GM18502 (cell line): Measurements from ENCODE around the gene CYLD.

Source experiments
- ATAC-seq: cut with Tn5 transposase; IDR thresholded peaks from one replicate; pipeline ENCODE4 v1.9.1; 2021; ENCODE audit warnings: mild to moderate bottlenecking; ENCODE audit not compliant: unreplicated experiment, poor library complexity

The CYLD gene

DNA sequence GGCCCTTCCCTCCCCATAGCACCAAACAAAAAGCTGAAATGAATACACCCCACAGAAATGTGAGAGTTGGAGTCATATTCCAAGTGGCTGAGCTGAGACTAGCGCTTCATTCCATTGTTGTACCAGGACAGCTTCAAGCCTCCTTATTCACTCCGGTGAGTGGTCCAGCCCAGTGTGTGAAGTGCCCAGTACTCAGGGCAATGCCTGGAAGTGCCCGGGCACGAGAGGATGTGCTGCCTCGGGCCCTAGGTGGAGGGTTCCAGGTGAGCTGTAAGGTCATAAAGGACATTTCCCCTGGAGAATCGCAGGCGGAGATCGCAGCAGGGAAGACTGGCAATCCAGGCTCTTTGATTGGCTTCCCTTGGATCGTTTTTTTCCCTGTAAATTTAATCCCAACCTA is 5.4 kb upstream of the CYLD start:
- ATAC-seq, result no peak

DNA sequence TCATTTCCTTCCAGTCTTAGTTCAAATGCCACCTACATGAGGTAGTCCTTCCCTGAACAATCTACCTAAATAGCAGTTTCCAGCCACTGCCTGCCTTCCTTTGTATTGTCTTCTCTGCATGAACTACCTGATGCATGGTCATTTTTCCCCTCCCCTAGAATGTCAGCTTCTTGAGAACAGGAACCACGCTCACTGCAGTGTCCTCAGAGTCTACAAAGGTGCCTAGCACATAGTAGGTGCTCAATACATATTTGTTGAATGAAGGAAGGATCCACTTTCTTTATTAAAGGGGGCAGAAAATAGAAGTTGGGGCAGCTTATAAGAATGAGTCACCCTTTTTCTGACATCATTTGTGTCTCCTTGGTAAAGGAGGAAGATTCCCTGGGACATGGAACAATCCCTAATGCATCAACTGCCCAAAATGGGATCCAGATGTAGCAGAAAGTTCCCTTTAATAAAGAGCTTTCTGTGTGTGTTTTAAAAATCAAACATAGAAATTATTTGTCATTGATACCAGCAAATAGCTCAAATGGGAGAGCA is 4.4 kb upstream of the CYLD start:
- no peak for ATAC-seq

DNA sequence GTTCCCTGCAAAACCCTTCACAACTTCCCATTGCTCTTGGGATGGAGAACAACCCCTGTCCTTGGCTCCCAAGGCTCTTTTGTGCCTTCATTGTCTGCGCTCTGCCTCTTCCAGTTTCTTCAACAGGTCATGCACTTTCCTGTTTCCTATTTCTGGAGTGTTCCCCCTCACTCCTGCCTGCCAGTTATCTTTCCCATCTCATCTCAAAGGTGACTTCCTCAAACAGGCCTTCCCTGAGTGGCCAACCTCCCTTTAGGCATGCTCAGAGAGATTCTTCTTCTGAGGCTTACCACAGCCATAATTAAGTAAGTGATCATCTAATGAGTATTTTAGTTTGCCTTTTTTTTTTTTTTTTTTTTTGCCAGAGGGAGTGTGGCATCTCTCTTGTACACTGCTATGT is 2.9 kb upstream of the CYLD start:
- ATAC-seq, result no peak

DNA sequence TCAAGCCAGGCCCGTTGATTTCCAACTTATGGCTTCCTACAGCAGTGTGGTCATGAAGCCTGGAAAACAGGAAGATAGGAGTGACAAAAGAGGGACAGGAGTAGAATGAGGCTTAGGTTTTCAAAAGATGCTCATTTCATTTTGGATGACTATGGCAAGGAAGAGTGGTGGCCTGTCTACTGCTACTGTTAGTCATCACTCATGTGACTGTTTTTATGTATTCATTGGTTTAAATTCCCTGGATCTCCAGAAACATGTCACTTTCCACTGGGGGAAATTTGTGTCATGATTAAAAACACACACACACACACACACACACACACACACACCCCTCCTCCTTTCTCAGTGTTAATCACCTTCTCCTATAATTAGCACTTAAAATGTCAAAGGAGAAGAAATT is 1.1 kb upstream of the CYLD start:
- ATAC-seq, result no peak

DNA sequence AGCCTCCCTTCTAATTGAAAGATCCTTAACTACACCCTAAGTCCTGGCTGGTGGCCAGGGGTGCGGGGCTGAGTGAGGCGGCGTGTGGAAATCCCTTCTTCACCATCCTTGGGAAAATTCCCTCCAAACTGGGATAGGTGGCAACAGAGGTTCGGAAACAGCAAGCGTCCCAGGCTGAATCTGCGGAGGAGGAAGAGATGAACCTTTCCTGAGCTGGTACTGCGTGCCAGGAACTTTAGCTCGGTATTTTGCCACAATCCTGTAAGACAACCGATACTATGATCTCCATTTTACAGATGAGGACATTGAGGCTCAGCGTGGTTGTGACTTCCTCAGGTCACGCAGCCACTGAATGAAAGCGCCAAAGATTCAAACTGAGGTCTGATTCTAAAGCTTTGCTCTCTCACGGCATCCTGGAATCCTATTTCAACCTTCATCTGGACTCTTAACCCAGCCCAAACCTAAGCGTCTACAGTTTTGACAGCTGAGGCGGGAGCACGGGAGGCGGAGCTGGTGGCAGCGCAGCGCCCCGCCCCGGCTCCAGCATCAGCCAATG is 583 bp upstream of the CYLD start:
- ATAC-seq, result no peak

DNA sequence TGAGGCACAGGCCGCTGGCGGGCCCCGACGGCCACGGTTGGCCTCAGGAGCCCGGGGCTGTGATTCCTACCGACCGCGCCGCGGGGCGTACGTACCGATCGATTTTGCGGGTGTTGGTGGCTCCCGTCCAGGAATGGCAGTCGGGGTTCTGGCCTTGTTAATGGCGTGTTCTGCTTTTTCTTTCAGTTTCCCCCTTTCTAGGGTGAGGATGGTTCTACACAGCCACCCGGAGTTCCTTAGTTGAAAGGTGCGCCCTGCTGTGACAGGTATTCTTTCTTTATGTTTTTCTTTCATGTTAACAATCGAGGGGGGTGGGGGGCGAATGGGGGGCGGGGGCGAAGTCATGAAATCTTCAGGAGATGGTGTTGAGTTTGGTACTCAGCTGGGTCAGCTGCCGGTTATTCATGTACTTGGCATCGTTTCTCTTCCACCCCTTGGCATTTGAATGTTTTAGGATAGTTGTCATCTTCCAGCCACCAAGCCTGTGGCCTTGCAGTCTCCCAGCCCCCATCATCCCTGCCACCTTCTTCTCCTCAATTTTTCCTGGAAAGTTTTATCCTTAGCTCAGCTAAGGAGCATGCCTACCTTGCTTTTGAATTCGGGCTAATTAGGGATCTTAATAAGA is 802 bp downstream of the CYLD start:
- ATAC-seq, result no peak

DNA sequence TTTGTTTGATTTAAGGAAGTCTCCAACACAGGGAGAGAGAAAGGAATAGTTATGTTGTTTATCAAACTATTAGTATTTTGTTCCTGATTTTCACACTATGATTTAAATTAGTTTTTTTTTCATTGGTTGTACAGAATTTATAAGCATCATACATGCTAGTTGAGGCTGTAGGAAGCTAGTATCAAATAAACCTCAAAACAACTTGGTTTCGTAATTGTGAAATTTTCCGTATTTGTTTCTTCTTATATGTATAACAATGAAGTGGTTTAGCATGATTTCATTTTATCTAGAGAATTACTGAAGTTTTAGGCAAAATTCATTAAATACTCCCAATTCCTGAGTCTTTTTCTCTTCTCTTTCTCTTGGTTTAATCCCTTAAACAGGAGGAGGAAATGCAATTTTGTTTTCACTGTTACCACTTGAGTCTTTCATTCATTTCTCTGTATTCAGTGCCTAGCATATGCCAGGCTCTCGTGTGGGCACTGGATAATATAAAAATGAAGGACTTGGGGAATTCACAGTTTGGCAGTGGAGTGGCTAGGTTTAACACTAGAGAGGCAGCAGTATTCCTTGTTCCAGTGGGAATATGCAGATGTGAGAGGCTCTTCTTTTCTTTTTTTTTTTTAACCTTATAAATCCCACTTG is 1.8 kb downstream of the CYLD start:
- ATAC-seq, result no peak

DNA sequence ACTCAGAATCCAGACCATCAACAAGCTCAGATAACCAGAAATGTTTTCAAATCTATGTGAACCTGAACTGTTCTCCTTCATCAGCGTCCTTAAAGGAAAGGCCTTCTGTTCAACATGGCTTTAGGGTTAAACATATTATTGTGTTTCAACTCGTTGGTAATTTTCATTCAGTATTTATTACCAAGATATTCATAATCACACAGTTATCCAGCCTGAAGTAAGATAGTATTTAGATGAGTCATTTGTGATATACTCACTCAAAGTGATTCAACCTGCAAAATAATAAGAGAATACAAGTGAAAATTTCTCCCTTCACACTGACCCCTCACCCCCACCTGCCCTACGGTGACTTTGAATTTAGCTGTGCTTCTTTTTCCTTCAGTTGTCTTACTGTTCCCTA is 3.0 kb downstream of the CYLD start:
- ATAC-seq, result no peak

DNA sequence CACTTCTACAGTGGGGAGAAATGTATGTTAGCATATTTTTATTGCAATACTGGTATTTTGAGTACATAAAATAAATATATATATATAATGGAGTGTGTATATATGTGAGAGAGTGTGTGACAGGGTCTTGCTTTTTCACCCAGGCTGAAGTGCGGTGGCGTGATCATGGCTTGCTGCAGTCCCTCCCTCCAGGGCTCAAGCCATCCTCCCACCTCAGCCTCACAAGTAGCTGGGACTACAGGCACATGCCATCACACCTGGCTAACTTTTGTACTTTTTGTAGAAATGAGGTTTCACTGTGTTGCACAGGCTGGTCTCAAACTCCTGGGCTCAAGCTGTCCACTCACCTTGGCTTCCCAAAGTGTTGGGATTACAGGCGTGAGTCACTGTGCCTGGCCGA is 4.1 kb downstream of the CYLD start:
- ATAC-seq, result no peak

DNA sequence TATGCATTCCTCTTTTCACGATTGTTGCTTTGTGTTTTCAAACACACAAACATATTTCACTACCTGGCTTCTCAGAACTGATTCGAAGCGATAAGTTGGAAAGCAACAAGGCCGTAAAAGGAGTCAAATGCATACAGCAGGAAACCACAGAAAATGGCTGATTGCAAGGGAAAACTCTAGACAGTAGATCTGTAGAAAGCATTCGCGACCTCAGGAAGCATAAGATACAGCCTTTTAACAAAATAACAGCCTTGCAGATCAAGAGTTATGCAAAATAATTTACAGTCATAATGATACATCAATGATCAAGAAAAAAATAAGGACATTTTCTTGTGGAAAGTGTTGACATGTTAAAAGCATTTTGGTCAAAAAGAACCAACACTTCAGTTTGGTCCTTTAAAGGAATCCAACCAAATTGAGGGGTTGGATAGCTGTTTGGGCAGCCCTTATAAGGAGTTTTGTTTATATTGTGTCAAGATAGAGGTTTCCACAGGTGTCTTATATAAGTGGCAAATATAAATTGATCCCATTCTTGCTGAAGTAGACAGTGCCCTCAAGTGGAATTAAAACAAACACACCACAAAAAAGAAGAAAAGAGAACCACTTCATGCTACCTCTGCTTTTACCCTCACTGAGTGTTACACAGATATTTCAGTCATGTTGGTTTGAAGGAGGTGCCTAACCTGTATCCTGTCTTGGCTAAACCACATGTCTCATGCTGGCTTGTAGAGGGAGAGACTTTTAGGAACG is 5.5 kb downstream of the CYLD start:
- ATAC-seq, result peak; percentile 62

DNA sequence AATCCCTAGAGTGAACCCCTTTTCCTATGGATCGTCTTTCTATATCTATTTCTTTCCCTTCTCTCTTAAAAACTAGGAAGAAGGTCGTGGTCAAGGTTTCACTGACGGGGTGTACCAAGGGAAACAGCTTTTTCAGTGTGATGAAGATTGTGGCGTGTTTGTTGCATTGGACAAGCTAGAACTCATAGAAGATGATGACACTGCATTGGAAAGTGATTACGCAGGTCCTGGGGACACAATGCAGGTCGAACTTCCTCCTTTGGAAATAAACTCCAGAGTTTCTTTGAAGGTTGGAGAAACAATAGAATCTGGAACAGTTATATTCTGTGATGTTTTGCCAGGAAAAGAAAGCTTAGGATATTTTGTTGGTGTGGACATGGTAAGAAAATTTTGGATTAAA is 9.6 kb downstream of the CYLD start:
- no peak for ATAC-seq

DNA sequence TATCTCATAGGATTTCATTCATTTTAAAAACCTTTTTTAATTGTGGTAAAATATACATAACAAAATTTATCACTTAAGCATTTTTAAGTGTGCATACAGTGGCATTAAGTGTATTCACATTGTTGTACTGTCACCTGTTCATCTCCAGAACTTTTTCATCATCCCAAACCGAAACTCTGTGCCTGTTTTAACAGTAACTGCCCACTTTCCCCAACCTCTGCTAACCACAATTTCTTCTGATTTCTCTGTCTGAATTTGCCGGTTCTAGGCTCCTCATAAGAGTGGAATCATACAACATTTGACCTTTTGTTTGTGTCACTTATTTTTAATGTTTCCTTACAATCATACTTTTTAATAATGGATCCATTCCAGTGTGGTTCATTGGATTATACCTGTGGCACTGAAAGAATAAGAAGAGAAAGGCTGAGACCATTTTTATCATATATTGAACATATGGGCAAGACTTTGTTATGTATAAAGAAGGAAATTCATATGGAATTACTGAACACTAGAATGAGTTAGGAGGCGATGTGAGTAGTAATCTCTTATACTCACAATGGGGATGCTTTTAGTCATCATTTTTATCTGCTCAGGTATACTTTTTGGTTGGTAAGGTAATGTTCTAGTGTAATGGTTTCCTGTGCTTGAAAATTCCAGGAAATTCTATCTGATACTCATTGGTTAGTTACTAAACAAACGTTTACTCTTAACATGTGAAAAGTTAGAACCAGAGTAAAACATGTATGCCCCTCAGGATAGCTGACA is 10.8 kb downstream of the CYLD start:
- no peak for ATAC-seq

DNA sequence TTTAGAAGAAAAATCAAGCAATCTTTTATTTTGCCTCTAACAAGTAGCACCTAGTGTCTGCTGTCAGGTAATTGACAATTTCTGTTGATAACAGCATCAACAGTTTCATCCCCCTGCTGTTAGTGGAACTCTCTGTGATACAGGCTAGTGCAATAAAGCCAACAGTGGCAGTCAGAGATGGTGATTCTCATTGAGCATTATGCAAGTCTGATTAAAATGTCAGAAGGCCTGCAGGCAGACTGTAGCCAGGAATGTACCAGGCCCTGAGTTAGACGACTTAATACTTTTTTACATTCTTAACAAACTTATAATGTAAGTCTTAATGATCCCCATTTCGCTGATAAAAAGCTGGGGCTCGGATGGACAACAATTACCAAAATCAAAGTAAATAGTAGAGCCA is 14.6 kb downstream of the CYLD start:
- no peak for ATAC-seq

DNA sequence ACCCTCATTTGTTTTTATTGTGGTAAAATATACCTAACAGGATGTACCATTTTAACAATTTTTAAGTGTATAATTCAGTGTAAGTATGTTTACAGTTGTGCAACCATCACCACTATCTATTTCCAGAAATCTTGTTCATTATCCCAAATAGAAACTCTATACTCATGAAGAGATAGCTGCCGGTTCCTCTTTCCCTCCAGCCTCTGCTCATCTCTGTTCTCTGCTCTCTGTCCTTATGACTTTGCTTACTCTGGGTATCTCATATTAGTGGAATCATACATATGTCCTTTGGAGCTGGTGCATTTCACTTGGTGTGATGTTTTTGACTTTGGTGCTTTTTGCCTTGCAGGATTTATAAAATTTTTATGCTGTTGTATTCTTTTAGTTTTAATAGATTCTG is 19.4 kb downstream of the CYLD start:
- no peak for ATAC-seq

DNA sequence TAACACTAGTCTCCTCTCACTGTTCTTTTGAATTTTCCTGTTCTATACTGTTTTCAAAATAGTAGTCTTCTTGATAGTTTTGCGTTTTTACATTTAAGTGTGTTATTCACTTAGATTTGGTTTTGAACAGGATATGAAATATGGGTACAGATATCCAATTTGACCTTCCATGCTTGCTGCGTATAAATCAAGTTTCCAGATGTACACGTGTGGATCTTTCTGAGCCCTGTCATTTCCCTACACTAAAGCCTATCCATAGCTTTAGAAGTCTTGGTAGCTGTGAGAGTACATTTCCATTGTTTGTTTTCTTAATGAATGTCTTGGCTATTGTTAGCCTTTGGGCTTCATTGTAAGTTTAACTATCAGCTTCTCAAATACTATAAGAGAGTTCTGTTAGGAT is 20.4 kb downstream of the CYLD start:
- no peak for ATAC-seq

DNA sequence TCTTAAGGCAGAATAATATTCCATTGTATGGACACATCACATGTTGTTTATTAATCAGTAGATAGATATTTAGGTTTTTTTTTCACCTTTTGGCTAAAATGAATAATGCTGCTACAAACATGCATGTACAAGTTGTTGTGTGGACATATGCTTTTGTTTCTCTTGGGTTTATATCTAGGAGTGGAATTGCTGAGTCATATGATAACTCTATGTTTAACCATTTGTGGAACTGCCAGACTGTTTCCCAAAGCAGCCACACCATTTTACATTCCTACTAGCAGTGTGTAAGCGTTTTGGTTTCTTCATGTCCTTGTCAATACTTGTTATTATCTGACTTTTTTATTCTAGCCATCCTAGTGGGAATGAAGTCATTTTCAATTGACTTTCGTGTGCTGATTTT is 21.3 kb downstream of the CYLD start:
- no peak for ATAC-seq

DNA sequence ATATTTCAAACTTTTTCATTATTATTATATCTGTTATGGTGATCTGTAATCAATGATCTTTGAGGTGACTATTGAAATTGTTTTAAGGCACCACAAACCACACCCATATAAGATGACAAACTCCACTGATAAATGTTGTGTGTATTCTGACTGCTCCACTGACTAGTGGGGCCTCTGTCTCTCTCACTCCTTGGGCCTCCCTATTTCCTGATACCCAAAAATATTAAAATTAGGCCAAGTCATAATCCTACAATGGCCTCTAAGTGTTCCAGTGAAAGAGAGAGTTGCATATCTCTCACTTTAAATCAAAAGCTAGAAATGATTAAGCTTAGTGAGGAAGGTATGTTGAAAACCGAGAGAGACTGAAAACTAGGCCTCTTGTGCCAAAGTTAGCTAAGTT is 23.4 kb downstream of the CYLD start:
- no peak for ATAC-seq

DNA sequence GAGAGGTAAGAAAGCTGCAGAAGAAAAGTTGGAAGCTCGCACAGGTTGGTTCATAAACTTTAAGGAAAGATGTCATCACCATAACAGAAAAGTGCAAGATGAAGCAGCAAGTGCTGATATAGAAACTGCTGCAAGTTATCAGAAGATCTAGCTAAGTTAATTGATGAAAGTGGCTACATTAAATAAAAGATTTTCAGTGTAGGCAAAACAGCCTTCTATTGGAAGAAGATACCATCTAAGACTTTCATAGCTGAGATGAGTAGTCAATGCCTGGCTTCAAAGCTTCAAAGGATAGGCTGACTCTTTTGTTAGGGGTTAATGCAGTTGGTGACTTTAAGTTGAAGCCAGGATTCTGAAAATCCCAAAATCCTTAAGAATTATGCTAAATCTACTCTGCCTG is 24.0 kb downstream of the CYLD start:
- no peak for ATAC-seq

DNA sequence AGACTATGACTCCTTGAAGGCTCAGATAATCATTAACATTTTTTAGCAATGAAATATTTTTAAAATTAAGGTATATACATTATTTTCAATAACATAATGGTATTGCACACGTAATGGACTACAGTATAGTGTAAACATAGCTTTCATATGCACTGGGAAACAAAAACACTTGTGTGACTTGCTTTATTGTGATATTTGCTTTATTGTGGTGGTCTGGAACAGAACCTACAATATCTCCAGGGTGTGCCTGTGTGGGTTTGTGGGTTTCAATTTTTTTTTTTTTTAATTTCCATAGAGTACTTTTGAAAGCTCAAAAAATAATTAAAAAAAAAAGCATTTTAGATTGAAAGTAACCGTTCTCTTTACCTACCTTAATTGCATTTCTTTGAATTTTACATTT is 25.3 kb downstream of the CYLD start:
- ATAC-seq, result no peak

DNA sequence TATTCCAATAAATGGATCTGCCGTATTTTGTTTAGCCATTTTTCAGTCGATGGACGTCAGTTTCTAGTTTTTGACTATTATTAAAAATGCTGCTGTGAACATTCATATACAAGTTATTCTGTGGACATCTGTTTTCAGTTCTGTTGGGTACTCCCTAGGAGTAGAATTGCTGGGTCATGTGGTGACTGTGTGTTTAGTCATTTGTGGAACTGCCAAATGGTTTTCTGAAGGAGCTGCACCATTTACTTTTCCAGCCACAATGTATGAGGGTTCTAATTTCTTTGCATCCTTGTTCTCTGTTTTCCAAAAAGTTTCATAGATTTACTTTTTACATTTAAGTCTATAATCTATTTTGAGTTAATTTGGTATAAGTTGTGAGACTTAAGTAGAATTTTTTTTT is 29.5 kb downstream of the CYLD start:
- ATAC-seq, result no peak

DNA sequence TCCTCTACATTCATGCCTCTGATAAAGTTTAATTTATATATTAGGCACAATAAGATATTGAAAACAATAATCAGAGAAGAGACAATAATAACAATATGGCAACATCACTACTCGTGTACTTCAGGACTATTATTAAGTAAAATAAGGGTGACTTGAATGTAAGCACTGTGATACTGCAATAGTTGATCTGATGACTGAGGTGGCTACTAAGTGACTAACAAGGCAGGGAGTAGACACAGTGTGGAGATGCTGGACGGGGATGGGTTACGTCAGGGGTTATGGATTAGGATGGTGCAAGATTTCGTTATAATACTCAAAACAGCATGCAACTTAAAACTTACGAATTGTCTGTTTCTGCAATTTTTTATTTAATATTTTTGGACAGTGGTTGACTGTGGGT is 32.5 kb downstream of the CYLD start:
- ATAC-seq, result no peak
